Bronchial epithelial cell (primary cell): ENCODE measurements around the gene CHURC1. TPM values are rescaled to one million over a fixed set of nuclear protein-coding genes. Genes with fewer than 3 reads are reported as not detected.
A peak's percentile ranks its signal among the peaks of the same experiment; 100 is the strongest.

Experiments used
- DNase-seq: peaks from one replicate; pipeline ENCODE4 v3.0.0-alpha.2; 2010; ENCODE audit warnings: low read depth
- FAIRE-seq: peaks from 2 replicates; lab custom pipeline; 2011; peaks lifted over from hg19 to GRCh38; lab: Jason Lieb, UNC
- H3K27me3 ChIP-seq: 2 replicates; pipeline ENCODE4 v1.5.1; 2011; ENCODE audit warnings: low read length; ENCODE audit not compliant: control insufficient read depth, insufficient read depth
- H3K36me3 ChIP-seq: 2 replicates; pipeline ENCODE4 v1.5.1; 2011; ENCODE audit warnings: low read length; ENCODE audit not compliant: control insufficient read depth, insufficient read depth
- H3K4me3 ChIP-seq: 2 replicates; pipeline ENCODE4 v1.5.1; 2011; ENCODE audit warnings: mild to moderate bottlenecking, low read depth, low read length, control low read depth
- CTCF ChIP-seq: IDR thresholded peaks from 2 replicates; pipeline ENCODE4 v1.5.1; 2011; ENCODE audit warnings: mild to moderate bottlenecking, moderate library complexity, low read length, control low read depth, inconsistent platforms; ENCODE audit not compliant: insufficient read depth, severe bottlenecking
- total RNA-seq: library from RNA; depleted of rRNA; stranded (reverse); fragments of >200 nt; gene quantifications from 2 replicates; pipeline ENCODE4 v1.2.1, GENCODE V29; 2014

CHURC1 gene
- total RNA-seq, 1 donor from 2014 or later = 21.9 TPM

- no peak for DNase-seq
- H3K36me3 ChIP-seq = no peaks in the 10 kb centered on the region
- TF ChIP-seq CTCF = no peak
- H3K4me3 ChIP-seq = no peak overlapping the region
- H3K27me3 ChIP-seq = no peaks in the 10 kb centered on the region
- no peak for FAIRE-seq
Measured at GRCh38 chr14:64891173-64891838, 22.9 kb upstream of the CHURC1 start.

- H3K4me3 ChIP-seq = no peak overlapping the region
- DNase-seq = peak; percentile 73
- FAIRE-seq = no peak
- peak; percentile 41 for TF ChIP-seq CTCF
- no peaks in the 10 kb centered on the region for H3K36me3 ChIP-seq
- H3K27me3 ChIP-seq = no peaks in the 10 kb centered on the region
Measured at GRCh38 chr14:64891839-64892375, 22.3 kb upstream of the CHURC1 start.

- DNase-seq (peak; percentile 10), FAIRE-seq (no peak)
- TF ChIP-seq CTCF = no peak
- Histone ChIP-seq H3K27me3 (peaks cover 2% of the 10 kb centered on the region), H3K4me3 (no peak overlapping the region), H3K36me3 (no peaks in the 10 kb centered on the region)
Measured at GRCh38 chr14:64899958-64900357, 14.3 kb upstream of the CHURC1 start.

- Histone ChIP-seq H3K36me3 (no peaks in the 10 kb centered on the region), H3K27me3 (no peaks in the 10 kb centered on the region), H3K4me3 (no peak overlapping the region)
- no peak for FAIRE-seq
- no peak for DNase-seq
- TF ChIP-seq CTCF = no peak
Measured at GRCh38 chr14:64906022-64906421, 8.2 kb upstream of the CHURC1 start.

GRCh38 chr14:64910847-64911495, 3.3 kb upstream of the CHURC1 start:
- DNase-seq (peak; percentile 44), FAIRE-seq (no peak)
- Histone ChIP-seq H3K36me3 (no peaks in the 10 kb centered on the region), H3K4me3 (no peak overlapping the region), H3K27me3 (no peaks in the 10 kb centered on the region)
- peak; percentile 38 for TF ChIP-seq CTCF
